HG02943 (cell line): Measurements from ENCODE around the gene RPL27A.

Experiments
- ATAC-seq: cut with Tn5 transposase; IDR thresholded peaks from one replicate; pipeline ENCODE4 v1.9.1; 2021; ENCODE audit warnings: mild to moderate bottlenecking, low read depth, moderate library complexity; ENCODE audit not compliant: unreplicated experiment

The RPL27A gene

DNA sequence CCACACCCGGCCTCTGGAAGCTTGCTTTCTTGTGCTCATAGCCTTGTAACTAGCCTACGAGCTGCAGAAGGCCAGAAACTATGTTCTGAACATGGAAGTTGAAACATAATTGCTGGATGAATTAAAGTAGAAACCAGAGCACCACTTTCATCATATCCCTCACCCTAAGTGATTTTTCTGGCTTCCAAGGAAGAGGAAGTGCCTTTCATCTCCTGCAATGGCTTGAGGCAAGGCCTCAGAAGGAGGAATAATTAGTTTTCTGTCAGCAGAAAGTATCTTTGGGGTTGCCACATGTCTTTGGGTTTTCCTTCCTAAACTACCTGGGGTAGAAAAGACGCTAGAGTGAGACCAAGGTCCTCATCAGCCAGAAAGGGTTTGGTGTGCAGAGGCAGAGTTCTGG, 14.5 kb downstream of the RPL27A start:
- no peak for ATAC-seq

DNA sequence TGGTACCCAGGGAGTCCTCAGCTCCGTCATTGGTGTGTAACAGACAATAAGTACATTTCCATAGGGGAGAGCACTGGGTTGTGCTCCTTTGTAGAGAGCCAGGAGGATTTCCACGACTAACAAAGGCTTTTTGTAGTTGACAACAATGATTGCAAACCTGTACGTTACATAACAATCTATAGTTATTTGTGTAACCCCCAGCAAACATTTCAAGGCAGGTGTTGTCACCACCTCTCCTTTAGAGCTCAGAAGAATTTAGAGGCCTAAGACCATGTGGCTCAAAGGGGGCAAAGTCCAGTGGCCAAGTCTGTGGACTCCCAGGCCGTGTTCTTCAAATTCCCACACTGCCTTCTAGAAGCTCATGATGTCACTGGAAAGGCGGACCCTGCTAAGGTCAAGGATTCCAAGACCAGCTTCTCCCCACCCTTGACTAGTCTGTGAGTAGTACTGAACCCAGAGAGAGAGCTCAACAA, 15.8 kb downstream of the RPL27A start:
- no peak for ATAC-seq

DNA sequence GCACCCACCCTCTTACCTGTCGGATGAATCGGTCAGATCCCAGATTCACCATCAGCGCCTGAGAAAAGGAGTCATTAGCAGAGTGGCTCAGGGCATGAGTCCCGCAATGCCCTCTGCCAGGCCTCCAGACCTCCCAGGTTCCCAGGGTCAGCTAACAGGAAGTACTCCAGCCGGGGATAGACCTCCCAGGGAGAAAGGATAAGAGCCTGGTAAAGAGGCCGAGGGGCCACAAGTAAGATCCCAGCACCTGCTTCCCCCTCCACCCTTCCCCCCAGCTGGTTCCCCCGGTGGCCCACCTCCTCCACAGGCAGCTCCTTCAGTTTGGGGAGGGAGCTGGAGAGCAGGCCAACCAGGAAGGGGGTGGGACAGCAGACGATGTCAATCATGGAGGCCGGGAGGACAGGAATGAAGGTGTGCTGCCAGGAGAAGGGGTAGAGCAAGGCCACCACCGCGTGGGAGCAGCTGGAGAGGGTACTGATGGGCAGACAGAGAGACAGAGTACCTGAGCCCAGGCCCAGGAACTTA, 16.4 kb downstream of the RPL27A start:
- no peak for ATAC-seq

DNA sequence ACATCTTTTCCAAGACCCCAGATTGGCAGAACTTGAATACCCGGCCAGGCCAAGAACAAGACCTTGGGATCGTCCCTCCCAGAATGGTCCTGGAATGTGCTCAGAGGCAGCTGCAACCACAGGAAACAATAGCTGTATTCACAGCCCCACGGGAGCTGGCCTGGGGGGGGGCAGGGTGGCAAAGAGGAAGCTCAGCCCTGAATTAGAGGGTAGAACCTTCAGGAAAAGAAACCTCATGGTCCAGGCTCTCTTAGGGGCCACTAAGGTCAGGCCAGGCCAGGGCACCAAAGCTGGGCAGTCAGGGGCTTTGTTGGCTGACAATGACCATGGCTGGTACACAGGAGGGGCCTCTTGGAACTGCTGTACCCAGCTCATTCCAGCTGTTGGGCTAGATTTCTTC, 17.3 kb downstream of the RPL27A start:
- no peak for ATAC-seq

DNA sequence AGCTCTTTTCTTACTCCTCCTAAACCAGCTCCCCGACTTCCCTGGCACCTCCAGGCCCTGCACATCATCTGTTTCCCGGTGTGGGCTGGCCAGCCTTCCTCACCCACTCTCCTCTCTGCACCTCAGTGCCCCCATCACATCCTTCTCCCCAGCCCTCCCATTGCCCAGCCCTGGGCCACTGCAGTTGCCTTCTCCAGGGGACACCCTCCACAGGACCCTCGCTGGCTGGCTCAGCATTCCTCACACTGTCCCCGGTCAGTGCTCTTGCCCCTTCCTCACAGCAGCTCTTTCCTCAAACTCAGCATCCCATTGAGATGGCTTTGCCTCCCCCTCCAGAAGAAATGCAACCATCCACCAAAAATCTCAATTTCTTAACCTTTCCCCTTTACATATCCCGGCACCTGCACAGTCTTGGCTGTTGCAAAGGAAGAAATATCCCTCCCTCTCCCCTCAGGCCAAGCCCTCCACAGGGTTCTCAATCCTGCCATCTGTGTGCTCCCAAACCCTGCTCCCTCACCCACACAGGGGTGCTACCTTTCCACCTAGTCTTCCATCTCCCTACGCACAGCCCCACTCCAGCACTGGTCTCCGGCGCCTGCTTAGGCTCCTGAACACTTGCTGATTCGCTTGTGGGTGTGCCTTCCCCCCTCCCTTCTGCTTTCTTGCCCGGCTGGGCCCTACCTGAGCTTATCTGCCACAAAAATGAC, 19.5 kb downstream of the RPL27A start:
- no peak for ATAC-seq

DNA sequence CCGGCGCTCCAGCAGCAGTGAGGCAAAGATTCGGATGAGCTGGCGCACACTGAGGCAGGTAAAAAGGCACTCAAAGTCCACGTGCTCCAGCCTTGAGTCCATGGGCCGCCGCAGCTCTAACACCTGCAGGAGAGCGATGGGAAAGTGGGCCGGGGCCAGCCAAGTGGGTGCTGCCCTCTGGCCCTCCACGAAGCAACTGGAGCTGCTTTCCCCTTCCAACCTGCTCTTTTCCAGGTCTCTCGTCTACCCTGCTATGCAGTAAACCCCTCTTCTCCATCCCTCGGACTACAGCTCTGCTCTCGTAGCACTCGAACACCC, 20.0 kb downstream of the RPL27A start:
- ATAC-seq = no peak

DNA sequence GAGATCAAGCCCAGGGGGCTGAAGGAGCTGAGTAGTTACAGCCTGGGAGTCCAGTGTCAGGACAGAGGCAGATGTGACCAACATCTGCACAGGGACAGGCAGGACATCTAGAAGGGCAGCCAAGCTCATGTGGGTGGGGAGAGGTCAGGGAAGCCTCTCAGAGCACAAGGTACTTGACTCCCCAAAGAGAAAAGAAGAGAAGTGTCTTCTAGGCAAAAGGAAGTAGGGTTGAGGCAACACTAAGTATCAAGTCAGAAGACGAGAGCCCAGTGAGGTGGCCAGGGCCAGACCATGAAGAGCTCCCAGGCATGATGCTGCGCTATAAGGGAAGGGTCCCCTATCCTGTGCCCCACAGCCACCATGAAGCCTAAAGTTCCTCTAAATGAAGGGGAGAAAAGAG, 21.5 kb downstream of the RPL27A start:
- no peak for ATAC-seq

DNA sequence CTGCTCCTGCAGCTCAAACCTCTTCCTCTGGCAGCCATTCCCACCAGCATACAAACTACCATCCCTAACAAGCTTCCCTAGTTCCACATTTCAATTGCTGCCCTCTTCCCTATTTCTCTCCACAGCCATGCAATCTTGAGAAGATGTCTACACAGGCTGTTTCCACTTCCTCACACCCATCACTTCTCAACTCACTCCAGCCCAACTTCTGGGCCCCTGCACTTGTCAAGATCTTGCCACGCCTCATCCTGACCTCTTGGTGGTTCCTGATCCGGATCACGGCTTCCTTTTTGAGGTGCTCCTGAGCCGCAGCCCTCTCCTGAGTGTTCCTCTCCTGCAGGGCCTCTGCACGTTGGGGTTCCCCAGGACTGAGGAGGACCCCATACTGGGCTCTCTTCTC, 22.6 kb downstream of the RPL27A start:
- ATAC-seq = no peak

DNA sequence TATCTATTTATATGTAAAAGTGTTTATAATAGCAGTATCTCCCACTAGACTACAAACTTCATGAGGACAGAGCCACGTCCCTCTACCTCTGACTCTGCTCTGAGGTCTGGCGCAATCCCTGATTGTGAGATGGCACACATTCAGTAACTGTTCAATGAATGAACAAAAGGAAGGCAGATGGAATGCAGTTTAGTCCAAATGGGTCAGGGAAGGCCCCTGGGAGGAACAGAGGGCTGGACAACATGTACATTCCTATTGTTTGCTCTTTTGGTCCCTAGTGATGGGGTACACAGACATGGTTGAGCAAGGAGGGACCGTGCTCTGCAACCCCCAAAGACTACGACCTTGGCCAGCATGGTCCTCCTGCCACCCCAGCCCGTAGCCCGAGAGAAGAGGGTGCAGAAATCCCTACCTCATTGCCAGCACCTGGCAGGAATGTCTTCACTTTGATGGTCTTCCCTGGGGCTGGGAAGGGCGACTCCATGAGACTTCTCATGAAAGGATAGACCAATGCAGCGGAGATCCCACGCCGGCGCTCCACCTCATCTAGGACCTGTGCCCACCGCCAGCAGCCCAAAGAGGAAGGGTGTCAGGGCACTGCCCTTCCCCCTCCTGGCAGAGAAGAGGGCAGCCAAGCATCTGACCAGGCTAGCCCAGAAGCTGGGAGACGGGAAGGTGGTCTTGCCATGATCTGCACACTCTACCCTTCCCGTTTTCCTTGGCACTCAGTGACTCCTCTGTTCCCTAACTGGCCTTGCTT, 24.3 kb downstream of the RPL27A start:
- no peak for ATAC-seq

DNA sequence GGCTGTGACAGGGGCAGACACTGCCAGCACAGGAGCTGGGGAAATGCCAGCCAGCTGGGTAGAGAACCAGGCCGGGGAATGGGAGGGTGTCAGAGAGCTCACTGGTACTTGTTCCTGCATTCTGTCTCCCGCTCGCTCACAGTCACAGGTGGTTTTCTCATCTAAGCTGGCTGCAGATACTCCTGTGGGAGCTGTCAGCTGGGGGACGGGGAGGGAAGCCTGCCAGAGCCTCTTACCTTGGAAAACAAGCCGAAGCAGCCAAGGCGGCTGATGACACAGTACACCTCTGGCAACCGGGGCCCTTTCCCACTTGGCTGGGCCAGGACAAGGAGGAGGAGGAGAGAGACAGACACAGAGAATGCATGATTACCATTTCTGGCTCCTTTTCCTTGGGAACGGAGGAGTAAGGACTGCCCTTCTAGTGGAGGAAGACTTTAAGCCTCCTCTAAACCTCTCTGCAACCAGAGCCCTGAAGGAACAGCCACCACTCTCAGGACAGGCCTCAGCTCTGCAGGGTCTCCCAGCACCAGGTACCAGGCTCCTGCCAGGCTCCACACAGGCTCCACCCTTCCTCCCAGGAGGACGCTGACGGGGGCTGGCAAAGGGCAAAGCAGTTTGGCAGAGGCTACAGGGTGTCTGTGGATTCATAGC, 25.1 kb downstream of the RPL27A start:
- no peak for ATAC-seq

DNA sequence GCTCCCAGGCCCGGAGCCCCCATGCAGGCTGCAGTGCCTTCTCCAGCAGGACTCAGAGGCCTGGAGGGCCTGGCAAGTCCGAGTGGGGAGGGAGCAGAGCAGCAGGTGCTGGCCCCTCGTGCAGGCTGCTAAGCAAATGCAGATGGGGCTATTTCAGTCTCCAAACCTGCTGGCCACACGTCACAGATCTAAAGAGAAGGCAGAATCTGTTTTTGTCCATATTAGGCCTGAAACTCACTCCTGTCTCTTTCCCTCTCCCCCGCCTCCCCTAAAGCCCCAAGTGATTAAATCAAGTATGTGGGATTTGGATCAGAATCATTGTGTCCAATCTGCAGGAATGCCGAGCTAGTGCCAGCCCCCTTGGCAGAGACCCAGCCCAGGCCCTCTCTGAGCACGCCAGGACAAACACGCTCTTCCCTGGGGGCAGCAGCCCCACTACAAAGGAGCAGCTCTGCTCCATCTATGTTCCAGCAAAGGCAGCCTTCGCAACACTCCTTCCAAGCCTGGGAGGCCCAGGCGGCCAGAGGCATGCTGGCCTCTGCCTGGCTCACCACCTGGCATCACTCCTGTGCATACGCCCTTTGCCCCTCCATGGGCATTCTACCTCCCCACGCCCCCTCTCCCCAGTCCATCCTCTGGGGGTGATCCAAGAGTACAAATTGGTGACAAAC, 26.5 kb downstream of the RPL27A start:
- no peak for ATAC-seq

DNA sequence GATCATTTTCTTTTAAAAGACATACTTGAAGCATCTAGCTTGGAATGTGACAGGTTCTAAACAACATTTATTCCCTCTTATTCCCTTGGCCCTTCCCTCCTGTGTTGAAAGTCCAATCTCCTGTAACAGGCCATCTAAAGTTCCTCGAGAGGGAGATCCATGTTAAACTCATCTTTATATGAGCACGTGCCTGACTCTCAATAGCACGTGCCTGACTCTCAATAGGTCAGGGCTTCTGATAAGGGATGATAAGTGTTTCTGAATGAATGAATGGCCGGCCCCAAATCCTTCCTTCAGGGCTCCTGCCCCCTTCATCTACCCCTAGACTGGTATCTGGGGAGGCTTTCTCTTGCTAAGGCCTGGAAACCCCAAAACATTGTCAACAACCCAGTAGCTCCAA, 27.2 kb downstream of the RPL27A start:
- no peak for ATAC-seq

DNA sequence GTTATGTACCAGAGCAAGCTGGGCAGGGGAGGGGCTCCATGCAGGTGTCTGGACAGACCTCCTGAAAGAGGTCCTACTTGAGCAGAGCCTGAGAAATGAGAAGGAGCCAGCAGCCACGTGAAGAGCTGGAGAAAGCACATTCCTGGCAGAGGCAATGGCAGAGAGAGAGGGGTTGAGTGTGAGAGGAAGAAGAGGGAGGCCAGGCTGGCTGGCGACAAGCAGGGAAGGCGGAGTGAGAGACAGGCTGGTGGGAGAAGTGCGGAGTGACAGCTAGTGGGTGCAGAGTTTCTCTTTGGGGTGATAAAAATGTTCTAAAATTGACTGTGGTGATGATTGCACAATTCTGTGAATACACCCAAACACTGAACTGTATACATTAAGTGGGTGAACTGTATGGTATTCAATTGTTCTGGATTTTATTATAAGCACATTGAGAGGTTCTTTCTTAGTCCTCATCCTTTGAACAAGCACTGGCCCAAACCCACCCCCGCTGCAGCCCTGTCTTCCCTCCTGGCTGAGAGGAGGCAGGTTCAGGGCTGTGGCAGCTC, 29.4 kb downstream of the RPL27A start:
- ATAC-seq = no peak

DNA sequence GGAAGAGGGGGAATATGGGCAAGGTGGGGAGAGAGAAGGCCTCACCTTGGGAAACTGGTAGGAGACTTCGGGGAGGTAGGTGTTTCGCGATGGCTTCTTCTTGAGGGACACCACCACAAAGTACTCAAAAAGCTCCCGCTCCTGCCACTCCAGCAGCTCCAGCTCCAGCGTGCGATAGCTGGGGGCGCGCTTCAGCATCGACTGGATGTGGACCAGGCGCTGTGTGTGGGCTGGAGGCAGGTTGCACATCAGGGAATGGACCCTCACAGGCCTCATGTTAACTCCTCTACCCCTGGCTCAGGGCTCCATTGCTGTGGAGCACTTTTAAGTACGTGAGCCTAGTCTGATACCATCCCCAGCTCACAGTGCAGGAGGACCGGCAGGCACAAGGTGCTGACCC, 29.9 kb downstream of the RPL27A start:
- no peak for ATAC-seq

DNA sequence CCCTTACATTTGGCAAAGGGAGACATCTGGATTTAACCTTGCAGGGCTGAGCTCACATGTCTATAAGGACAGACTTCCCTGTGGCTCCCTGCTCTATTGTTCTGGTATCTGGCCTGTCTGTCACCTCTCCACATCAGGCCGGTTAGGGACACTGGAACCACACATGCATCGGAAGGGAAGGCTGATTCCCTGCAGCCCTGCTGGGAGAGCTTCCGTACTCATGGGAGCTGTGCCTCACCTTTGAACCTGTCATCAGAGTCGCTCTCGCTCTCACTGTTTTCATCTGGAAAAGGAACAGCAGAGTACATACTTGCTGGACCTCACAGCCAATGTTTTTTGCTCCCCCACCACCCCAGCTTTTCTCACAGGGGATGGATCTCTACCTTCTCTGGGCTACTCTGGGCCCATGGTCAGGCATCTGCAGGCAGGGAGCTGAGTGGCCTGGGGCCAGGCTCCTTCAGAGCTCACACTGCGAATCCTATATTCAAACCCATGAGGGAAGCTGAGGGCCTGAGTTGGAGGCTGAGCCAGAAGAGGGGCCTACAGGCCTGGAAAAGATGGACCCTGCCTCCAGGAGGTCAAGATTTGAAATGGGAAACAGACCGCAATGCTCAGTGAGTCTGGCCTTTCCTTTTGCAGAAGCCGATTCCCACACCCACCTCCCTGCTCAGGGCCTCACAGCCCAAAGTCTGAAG, 31.3 kb downstream of the RPL27A start:
- no peak for ATAC-seq

DNA sequence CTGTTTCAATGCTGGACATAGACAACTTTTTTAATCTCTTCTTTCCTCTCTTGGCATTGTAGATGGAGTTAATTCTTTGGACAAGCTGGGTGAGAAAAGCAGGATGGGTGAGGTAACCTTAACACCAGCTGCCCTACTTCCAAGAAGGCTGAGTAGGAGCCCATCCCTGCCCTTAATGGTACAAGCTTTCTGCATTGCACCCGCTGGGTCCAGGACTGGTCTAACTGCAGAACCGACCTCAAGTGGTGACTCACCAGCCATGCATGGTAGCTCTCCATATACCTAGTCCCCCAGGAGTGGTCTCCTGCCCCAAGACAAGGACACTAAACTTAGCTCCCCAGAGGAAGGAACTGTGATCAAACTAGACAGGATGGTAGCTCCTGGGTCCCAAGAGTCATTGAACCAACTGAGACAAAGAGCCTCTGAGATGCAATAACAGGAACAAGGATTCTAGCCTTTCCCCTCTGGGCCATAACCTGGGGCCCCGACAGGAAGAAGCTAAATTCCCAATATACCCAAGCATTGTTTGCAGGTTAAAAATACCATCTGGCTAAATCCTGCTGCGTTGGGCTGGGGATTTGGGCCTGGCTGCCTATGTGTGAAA, 32.1 kb downstream of the RPL27A start:
- no peak for ATAC-seq

DNA sequence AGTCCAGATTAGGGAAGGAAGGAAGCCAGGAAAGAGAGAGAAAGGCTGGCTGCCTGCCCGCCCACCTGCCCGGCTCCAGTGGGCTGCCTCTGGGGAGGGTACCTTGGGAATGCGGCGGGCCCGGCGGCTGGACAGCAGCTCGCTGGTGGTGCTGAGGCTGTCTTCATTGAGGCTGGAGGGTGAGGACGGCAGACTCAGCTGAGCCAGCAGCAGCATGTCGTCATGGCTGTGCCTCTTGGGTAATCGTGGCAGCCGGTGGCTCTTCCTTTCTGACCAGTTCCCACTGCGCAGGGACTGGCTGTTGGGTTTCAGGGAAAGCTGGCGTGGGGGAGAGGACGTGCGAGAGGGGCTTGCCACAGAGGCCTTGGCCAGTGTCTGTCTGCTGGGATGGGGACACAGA, 32.9 kb downstream of the RPL27A start:
- ATAC-seq = no peak

DNA sequence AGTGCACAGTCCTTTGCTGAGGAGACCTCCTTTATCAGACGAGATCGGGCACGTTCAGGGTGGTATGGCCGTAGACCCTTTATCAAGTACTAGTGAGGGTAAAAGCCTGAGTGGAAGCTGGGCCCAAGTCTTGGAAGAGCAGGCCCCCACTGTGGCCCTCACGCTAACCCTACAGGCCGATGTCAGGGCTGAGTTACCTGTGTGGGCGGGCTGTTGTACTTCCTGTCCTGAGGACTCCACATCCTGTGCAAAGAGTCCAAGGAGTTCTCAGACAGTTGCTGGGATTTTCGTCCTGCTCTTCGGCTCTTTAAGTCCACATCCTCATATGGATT, 34.9 kb downstream of the RPL27A start:
- ATAC-seq = no peak

DNA sequence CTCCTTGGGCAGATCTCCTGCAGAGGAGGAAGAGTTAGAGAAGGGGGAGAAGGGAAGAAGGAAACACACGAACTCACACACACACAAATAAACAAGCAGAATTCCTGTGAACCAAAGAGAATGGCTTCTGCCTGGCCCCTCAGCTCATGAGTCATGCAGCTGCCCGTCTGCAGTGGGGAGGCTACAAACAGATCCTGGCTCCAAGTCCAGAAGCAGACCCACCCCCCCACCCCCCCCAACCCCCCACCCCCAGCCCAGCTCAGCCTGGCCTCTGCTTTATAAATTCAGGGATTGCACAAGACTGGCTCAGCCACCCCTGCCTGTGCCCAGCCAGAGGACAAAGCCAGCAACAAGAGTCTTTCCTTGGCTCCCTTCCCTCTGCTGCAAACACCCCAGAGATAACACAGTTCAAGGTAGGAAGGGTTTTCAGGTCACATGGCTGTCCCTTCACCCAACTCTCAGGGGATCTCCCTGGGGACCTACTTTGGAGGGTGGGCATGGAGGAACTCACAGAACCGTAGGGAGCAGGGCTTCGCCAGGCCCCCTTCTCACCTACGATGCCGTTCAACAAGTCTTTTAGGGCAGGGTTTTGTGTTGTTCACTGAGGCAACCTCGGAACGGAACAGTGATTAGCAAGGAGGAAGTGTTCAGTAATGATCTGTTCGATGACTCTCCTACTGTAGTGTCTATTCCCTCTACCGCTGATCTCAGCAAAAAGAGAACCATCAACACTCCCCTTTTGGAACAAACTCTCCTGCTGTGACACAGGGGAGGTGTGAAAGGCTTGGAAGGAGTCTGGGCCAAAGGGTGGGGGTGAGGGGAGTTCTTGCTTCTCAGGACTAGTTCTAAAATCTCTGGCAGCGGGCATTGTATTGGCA, 35.5 kb downstream of the RPL27A start:
- ATAC-seq = no peak
